Stomach smooth muscle (tissue), 2 donors: Measurements from ENCODE around the gene DGCR6.
"Not testable (repeated sequence)": the region's sequence is repeated elsewhere in the genome, so short reads cannot be mapped to it uniquely, and the experiment has no call there.

Experiments
- H3K27ac ChIP-seq: one replicate; pipeline ENCODE4 v1.7.0; 2013; ENCODE audit warnings: mild to moderate bottlenecking, low read length, inconsistent platforms
- H3K27me3 ChIP-seq, 2 donors: one replicate each; pipeline ENCODE4 v1.7.0; 2013; ENCODE audit warnings: low read length in 2 of 2; ENCODE audit not compliant: insufficient read depth in 2 of 2, control insufficient read depth in 1 of 2
- H3K36me3 ChIP-seq, 2 donors: one replicate each; pipeline ENCODE4 v1.7.0; 2013; ENCODE audit warnings: low read length in 2 of 2; ENCODE audit not compliant: control insufficient read depth in 2 of 2, insufficient read depth in 2 of 2
- H3K4me1 ChIP-seq: one replicate; pipeline ENCODE4 v1.7.0; 2013; ENCODE audit warnings: low read length; ENCODE audit not compliant: control insufficient read depth, insufficient read depth
- H3K4me3 ChIP-seq, 2 donors: one replicate each; pipeline ENCODE4 v1.7.0; 2013; ENCODE audit warnings: low read length in 2 of 2
- H3K9ac ChIP-seq, 2 donors: one replicate each; pipeline ENCODE4 v1.7.0; 2013; ENCODE audit warnings: low read length in 2 of 2, mild to moderate bottlenecking in 1 of 2
- H3K9me3 ChIP-seq, 2 donors: one replicate each; pipeline ENCODE4 v1.7.0; 2013; ENCODE audit warnings: low read length in 2 of 2; ENCODE audit not compliant: control insufficient read depth in 2 of 2
- donor health status: healthy.
- donor health status: Pancreatic carcinoma.

Gene DGCR6

DNA sequence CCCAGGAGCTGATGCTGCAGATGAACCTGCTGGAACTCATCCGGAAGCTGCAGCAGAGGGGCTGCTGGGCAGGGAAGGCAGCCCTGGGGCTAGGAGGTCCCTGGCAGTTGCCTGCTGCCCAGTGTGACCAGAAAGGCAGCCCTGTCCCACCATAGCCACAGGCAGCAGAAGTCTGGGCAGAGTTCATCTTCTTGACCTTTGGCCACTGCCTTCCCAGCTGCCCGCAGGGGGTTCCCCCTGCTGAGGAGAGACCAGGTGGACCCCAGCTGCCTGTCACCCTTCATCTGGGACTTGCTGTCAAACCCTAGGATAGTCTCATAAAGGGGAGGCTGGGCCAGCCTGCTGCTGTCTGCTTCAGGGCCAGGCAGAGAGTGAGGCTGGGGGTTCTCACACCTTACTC is 5.4 kb downstream of the DGCR6 start:
- not testable (repeated sequence) for H3K9me3 ChIP-seq, H3K27me3 ChIP-seq

DNA sequence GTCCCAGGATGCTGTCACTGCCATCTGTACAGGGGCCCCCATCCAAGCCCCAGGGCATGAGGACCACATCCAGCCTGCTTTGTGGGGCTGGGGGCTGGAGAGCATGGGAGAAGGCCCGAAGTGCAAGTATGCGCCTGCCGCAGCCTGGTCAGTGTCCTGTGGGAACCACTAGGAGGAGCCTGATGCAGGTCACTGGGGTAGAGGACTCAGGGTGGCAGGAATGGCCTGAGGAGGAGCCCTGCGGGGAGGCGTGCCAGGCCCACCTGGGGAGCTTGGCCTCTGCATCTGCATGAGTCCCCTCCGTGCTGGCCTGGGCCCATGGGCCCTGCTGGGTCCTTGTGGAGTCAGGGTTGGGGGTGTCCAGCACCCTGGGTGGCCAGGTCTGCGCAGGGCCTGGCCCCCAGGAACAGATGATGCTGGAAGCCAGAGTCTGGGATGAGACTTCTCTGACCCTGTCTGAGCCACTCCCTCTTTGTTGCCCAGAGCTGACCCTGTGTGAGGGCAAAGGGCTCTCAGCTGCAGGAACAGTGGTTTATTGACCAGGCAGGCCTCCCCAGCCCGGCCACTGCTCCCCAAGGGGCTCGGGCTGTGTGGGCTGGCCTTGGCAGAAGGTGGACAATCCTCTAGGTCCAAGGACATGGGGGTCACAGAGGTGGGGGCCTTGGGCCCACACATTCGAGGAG is 6.3 kb downstream of the DGCR6 start:
- not testable (repeated sequence) for H3K4me3 ChIP-seq, H3K27me3 ChIP-seq, H3K9ac ChIP-seq, H3K9me3 ChIP-seq, H3K4me1 ChIP-seq, H3K36me3 ChIP-seq, H3K27ac ChIP-seq

More for the DNA sequence above, 5.4 kb downstream of the DGCR6 start:
- H3K4me1 ChIP-seq, H3K36me3 ChIP-seq, H3K4me3 ChIP-seq, H3K9ac ChIP-seq, H3K27ac ChIP-seq: not testable (repeated sequence)

DNA sequence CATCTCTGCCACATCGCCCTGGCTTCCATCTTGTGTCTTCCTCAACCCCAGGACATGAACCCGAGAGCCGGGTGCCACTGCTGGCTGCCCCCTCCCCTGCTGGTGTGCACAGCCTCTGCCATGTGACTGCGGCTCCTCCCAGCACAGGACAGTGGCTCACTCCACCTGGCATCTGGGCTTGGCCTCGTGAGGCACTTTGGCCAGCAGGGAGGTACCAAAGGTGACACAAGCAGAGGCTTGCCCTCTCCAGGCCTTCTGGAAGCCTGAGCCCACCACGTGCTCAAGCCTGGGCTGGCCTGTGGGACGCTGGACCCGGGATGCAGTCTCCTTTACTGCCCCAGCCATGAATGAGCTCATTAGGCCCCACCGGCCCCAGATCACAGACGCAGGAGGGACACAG is 8.4 kb downstream of the DGCR6 start:
- not testable (repeated sequence) for H3K27ac ChIP-seq, H3K4me3 ChIP-seq, H3K9ac ChIP-seq, H3K4me1 ChIP-seq, H3K9me3 ChIP-seq, H3K36me3 ChIP-seq, H3K27me3 ChIP-seq

DNA sequence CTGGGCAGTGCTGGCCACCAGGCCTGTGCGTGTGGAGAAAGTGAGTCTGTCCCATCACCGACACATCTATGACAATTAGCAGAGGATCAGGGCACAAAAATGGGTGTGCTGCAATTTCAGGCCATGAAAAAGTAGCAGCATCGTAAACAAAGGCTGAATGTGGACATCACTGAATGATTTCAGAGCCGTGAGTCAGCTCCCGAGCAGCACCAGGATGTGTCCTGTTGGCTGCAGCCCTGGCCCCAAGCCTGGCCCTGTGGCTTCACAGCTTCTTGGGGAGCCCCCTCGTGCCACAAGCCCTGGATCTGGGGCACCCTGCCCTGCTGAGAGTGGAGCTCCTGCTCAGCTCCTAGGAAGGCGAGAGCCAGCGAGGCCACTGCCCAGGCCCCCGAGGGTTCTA is 9.4 kb downstream of the DGCR6 start:
- H3K9me3 ChIP-seq, H3K27me3 ChIP-seq, H3K4me3 ChIP-seq, H3K9ac ChIP-seq, H3K27ac ChIP-seq, H3K36me3 ChIP-seq, H3K4me1 ChIP-seq: not testable (repeated sequence)

DNA sequence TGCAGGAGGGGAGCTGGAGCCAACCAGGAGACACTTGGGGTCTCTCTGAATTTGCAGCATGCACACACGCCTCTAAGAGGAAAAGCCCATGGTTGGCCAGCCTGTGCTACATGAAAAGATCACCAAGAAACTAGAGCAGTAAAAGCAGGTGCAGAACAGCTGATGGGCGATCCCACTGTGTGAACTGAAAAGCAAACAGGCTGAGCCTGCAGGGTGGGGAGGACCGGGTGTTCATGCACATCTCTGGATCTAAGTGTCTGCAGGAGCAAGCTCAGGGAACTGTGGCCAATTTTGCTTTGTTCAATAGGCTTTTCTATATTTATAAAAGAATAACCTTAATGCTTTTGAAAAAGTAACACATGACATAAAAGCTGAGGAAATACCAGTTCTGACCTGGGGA is 11.7 kb downstream of the DGCR6 start:
- H3K9me3 ChIP-seq, H3K27me3 ChIP-seq, H3K36me3 ChIP-seq, H3K27ac ChIP-seq, H3K4me3 ChIP-seq, H3K9ac ChIP-seq, H3K4me1 ChIP-seq: not testable (repeated sequence)

DNA sequence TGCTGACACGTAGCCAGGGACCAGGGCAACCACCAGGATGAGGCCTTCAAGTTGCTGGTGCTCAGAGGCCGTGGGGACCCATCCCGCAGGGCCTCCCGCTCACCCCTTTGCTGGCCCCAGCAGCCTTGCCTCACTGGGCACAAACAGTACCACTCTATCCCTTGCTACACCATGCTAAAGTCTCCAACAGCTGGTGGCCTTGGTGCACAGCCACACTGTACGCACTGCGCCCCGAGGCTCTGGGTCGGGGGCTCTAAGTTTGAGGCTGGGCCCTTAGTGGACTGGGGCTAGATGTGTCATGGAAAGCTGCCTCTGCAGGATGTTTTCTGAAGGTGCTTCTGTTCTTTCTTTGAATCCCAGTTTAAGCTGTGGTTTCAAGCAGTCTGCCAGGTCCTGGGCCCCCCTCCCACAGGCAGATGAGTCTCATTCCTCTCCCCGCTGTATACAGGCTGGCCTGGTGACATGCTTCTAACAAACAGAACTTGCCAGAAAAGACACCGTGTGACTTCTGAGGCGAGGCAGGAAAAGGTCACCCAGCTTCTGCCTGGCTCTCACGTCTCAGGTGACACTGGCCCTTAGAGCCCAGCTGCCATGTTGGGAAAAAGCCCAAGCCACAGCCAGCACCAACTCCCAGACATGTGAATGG is 14.3 kb downstream of the DGCR6 start:
- not testable (repeated sequence) for H3K36me3 ChIP-seq

DNA sequence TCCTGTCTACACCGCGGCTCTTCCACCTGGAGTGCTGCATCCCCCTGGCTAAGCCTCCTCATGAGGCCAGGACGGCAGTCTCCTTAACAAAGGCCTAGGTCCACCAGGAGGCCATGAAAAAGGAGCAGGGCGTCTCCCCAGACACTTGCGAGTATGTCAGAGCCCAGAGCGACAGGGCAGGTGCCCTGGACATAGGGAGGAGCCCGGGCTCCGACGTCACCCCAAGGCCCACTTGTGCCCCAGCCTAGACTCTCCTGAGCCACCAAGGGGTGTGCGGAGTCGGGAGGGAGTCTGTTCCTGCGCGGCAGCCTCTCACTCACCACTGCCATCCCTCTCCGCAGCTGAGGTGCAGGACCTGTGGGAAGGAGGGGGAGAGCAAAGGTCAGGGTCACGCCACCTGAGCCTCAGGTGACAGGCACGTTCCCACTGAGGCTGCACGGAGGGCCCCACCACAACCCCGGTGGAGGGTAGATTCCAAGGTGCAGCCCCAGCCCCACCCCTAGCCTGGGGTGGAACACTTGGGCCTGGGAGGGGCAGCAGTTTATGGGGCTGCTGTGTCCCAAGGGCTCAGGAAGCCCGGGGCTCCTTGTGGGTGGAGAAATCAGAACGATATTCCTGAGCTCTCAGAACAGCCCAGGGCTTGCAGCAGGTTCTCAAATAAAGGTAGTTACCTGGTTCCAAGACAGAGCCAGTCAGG is 19.4 kb downstream of the DGCR6 start:
- Histone ChIP-seq H3K9ac (no peak overlapping the region), H3K4me1 (no peaks in the 10 kb centered on the region), H3K9me3 (no peaks in the 10 kb centered on the region), H3K4me3 (no peak overlapping the region), H3K27me3 (no peaks in the 10 kb centered on the region), H3K36me3 (no peaks in the 10 kb centered on the region), H3K27ac (no peak overlapping the region)

More for the DNA sequence above, 14.3 kb downstream of the DGCR6 start:
- H3K9me3 ChIP-seq, H3K4me1 ChIP-seq, H3K4me3 ChIP-seq, H3K27ac ChIP-seq, H3K9ac ChIP-seq, H3K27me3 ChIP-seq: not testable (repeated sequence)

DNA sequence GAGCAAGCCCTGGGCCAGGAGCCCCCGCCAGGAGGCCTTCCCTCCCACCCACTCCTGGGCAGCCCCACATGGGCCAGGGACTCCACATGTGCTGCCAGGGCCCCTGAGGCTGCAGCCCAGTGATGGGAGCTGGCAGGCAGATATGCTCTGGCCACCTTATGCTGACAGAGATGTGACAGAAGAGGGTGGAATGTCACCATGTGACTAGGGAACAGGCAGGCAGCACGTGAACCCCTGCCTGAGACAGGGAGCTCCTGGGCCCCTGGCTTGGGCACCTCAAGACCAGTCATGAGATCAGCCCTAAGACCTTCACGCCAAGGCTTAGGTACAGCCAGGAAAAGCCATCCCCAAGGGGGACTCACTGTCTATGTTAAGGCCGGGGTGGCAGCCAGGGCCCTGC is 20.9 kb downstream of the DGCR6 start:
- Histone ChIP-seq H3K9ac (no peak overlapping the region), H3K4me3 (no peak overlapping the region), H3K4me1 (no peaks in the 10 kb centered on the region), H3K9me3 (no peaks in the 10 kb centered on the region), H3K36me3 (no peaks in the 10 kb centered on the region), H3K27ac (no peak overlapping the region), H3K27me3 (no peaks in the 10 kb centered on the region)

DNA sequence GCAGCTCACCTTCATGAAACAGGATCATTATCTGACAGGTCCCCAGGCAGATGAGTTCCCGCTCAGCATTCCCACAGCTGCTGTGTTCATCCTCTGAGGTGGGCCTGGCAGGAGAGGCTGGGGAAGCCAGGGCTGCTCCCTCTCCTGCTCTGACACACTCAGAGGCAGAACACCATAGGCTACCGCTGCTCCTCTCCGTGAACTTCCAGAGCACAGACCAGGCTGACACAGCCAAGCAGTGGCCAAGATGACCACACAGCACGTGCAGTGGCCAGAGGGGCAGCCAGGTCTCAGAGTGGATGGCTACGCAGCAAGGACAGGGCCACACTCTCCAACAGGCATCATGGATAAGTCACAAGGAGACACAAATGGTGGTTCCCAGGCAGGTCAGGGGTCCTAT is 21.5 kb downstream of the DGCR6 start:
- Histone ChIP-seq H3K4me1 (no peaks in the 10 kb centered on the region), H3K36me3 (no peaks in the 10 kb centered on the region), H3K27me3 (no peaks in the 10 kb centered on the region), H3K4me3 (no peak overlapping the region), H3K27ac (no peak overlapping the region), H3K9me3 (no peaks in the 10 kb centered on the region), H3K9ac (no peak overlapping the region)

DNA sequence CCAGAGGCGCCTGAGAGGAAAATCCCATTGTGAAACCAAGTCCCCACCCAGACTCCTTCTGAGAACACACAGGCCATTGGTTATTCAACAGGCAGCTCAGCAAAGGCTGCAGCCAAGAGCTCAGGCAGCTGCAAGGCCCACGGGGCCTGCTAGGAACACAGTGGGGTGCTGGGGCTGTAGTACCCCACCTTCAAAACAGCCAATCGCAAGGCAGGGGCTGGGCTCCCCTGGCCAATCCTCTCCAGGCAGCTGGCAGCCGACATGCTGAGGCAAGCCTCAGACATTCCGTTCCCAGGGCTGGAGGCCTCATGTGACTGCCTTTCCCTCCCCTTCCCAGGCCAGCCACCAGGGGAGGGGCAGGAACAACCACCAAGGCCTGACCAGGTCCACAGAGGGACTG is 23.3 kb downstream of the DGCR6 start:
- Histone ChIP-seq H3K9ac (no peak overlapping the region), H3K4me3 (no peak overlapping the region), H3K27me3 (no peaks in the 10 kb centered on the region), H3K27ac (no peak overlapping the region), H3K4me1 (no peaks in the 10 kb centered on the region), H3K36me3 (no peaks in the 10 kb centered on the region), H3K9me3 (no peaks in the 10 kb centered on the region)
